HCT116 (cell line): ENCODE data around the gene ARSG. TPM values are rescaled to one million over a fixed set of nuclear protein-coding genes. Genes with fewer than 3 reads are reported as not detected.

Experiments used
- ATAC-seq: fragments of 200-7000 bp; cut with Tn5 transposase; 2 replicates; pipeline ENCODE4 v1.9.1; 2020; ENCODE audit warnings: mild to moderate bottlenecking, moderate library complexity
- BruUV-seq: library from RNA; stranded (reverse); fragments of 400-500 nt; replicated peaks from 2 replicates; lab custom pipeline; 2021; lab: Mats Ljungman, UMichigan
- CTCF ChIA-PET: fragments of 300-600 bp; sonication (Branson Sonifier 250); formaldehyde crosslinking; loops from one replicate; lab custom pipeline; 2021; ENCODE audit warnings: antibody characterized with exemption; lab: Charles Lee
- POLR2A ChIA-PET: fragments of 300-600, 350-600 bp; sonication (Branson Sonifier 250); formaldehyde crosslinking; loops from one replicate; lab custom pipeline; 2021; ENCODE audit warnings: antibody characterized with exemption; lab: Charles Lee
- RAD21 ChIA-PET, 2 experiments: fragments of 300-600 bp; sonication (Branson Sonifier 250); formaldehyde crosslinking; loops; one replicate each; lab custom pipeline; 2023; ENCODE audit warnings: low total read pairs in 2 of 2; ENCODE audit not compliant: uncharacterized antibody in 2 of 2, unreplicated experiment in 2 of 2, low non-redundant PET in 1 of 2; lab: Charles Lee
- DNase-seq: peaks from one replicate; pipeline ENCODE4 v3.0.0-alpha.2; 2010; ENCODE audit warnings: low read depth, low spot score
- H2AFZ ChIP-seq: fragments of 200-600 bp; shearing (Covaris generic), sonication (generic); 2 replicates; pipeline ENCODE4 v1.6.1; 2017; ENCODE audit warnings: low read depth, mixed run types, mixed read lengths, antibody characterized with exemption, low read length; ENCODE audit not compliant: poor library complexity, severe bottlenecking
- H3K27ac ChIP-seq: 2 replicates; pipeline ENCODE4 v1.5.1; 2012; ENCODE audit warnings: low read depth, low read length
- H3K27me3 ChIP-seq: fragments of 200-600 bp; sonication (generic); 2 replicates; pipeline ENCODE4 v1.6.1; 2016; ENCODE audit warnings: mixed run types, low read length, mixed read lengths; ENCODE audit not compliant: insufficient read depth
- H3K36me3 ChIP-seq, 2 experiments: fragments of 200-500 bp in 1 of 2; fragments of 200-600 bp in 1 of 2; sonication (Bioruptor generic) in 1 of 2; sonication (generic) in 1 of 2; 2 replicates each; pipeline versions ENCODE4 v1.5.1 to v1.6.1; 2014 to 2016; ENCODE audit warnings: low read length in 2 of 2, inconsistent platforms in 1 of 2, mixed read lengths in 1 of 2, mixed run types in 1 of 2; ENCODE audit not compliant: insufficient read depth in 2 of 2, control insufficient read depth in 1 of 2
- H3K4me1 ChIP-seq, 2 experiments: fragments of 200-600 bp in 1 of 2; sonication (generic) in 1 of 2; 2 replicates each; pipeline versions ENCODE4 v1.5.1 to v1.6.1; 2012 to 2017; ENCODE audit warnings: low read length in 2 of 2, inconsistent platforms in 1 of 2, mild to moderate bottlenecking in 1 of 2, mixed read lengths in 1 of 2, mixed run types in 1 of 2, moderate library complexity in 1 of 2; ENCODE audit not compliant: insufficient read depth in 2 of 2, control insufficient read depth in 1 of 2
- H3K4me2 ChIP-seq: fragments of 200-600 bp; sonication (generic); 2 replicates; pipeline ENCODE4 v1.6.1; 2017; ENCODE audit warnings: mixed run types, low read length, mixed read lengths
- H3K4me3 ChIP-seq, 2 experiments: fragments of 200-600 bp in 1 of 2; sonication (generic) in 1 of 2; replicated peaks in 1 of 2; 2 replicates each; pipeline ENCODE4 v1.5.1; 2011 to 2016; ENCODE audit warnings: low read length in 2 of 2, control low read depth in 1 of 2, low read depth in 1 of 2, mild to moderate bottlenecking in 1 of 2, mixed read lengths in 1 of 2, mixed run types in 1 of 2
- H3K79me2 ChIP-seq: fragments of 200-600 bp; sonication (generic); 2 replicates; pipeline ENCODE4 v1.6.1; 2017; ENCODE audit warnings: mild to moderate bottlenecking, mixed run types, low read length, moderate library complexity, mixed read lengths; ENCODE audit not compliant: insufficient read depth
- H3K9ac ChIP-seq: fragments of 200-600 bp; sonication (generic); 2 replicates; pipeline ENCODE4 v1.6.1; 2016; ENCODE audit warnings: low read length, mixed read lengths
- H3K9me2 ChIP-seq: fragments of 200-600 bp; sonication (generic), shearing (Covaris generic); 2 replicates; pipeline ENCODE4 v1.6.1; 2017; ENCODE audit warnings: mixed run types, mild to moderate bottlenecking, moderate library complexity; ENCODE audit not compliant: insufficient read depth
- H3K9me3 ChIP-seq, 2 experiments: fragments of 200-500 bp in 1 of 2; fragments of 200-600 bp in 1 of 2; sonication (Bioruptor generic) in 1 of 2; sonication (generic) in 1 of 2; 2 replicates each; pipeline ENCODE4 v1.6.1; 2014 to 2017; ENCODE audit warnings: low read length in 2 of 2, mixed read lengths in 2 of 2, inconsistent platforms in 1 of 2, low read depth in 1 of 2, mild to moderate bottlenecking in 1 of 2, mixed run types in 1 of 2, moderate library complexity in 1 of 2; ENCODE audit not compliant: control insufficient read depth in 1 of 2, insufficient read depth in 1 of 2
- H4K20me1 ChIP-seq: fragments of 200-600 bp; sonication (generic), shearing (Covaris generic); 2 replicates; pipeline ENCODE4 v1.6.1; 2017; ENCODE audit warnings: mixed run types, mild to moderate bottlenecking, moderate library complexity; ENCODE audit not compliant: insufficient read depth
- CTCF ChIP-seq, 3 experiments: fragments of 200-600 bp in 1 of 3; sonication (generic) in 1 of 3; IDR thresholded peaks in 2 of 3; conservative IDR thresholded peaks in 1 of 3; 2 replicates each; pipeline ENCODE4 v1.5.1; 2012 to 2017; ENCODE audit warnings: low read depth in 2 of 3, low read length in 2 of 3, antibody characterized with exemption in 1 of 3, borderline replicate concordance in 1 of 3, control low read depth in 1 of 3, mild to moderate bottlenecking in 1 of 3, mixed read lengths in 1 of 3, mixed run types in 1 of 3, moderate library complexity in 1 of 3; ENCODE audit not compliant: insufficient read depth in 1 of 3
- EZH2 ChIP-seq: fragments of 200-600 bp; sonication (generic); IDR thresholded peaks from 2 replicates; pipeline ENCODE4 v1.6.1; 2017; ENCODE audit warnings: antibody characterized with exemption, mixed run types
- EZH2phosphoT487 ChIP-seq: fragments of 200-600 bp; IDR thresholded peaks from 2 replicates; pipeline ENCODE4 v1.6.1; 2018; ENCODE audit warnings: antibody characterized with exemption, borderline replicate concordance
- JUND ChIP-seq: IDR thresholded peaks from 2 replicates; pipeline ENCODE4 v1.6.1; 2012
- POLR2A ChIP-seq: IDR thresholded peaks from 2 replicates; pipeline ENCODE4 v1.7.0; 2011; ENCODE audit warnings: borderline replicate concordance; ENCODE audit not compliant: insufficient read depth, insufficient read length; ENCODE audit errors: extremely low read depth
- POLR2AphosphoS5 ChIP-seq: IDR thresholded peaks from 2 replicates; pipeline ENCODE4 v1.6.1; 2011; ENCODE audit warnings: mild to moderate bottlenecking, low read depth, low read length, moderate library complexity
- RAD21 ChIP-seq: IDR thresholded peaks from 2 replicates; pipeline ENCODE4 v1.6.1; 2012; ENCODE audit warnings: low read depth, mild to moderate bottlenecking
- REST ChIP-seq: IDR thresholded peaks from 2 replicates; pipeline ENCODE4 v1.6.1; 2012; ENCODE audit warnings: low read depth
- SIN3A ChIP-seq: IDR thresholded peaks from 2 replicates; pipeline ENCODE4 v1.6.1; 2012; ENCODE audit warnings: low read depth
- SRF ChIP-seq: IDR thresholded peaks from 2 replicates; pipeline ENCODE4 v1.6.1; 2012; ENCODE audit warnings: low read depth
- YY1 ChIP-seq: IDR thresholded peaks from 2 replicates; pipeline ENCODE4 v1.6.1; 2011; ENCODE audit warnings: low read length, low read depth, moderate library complexity, mild to moderate bottlenecking; ENCODE audit not compliant: insufficient replicate concordance; ENCODE audit errors: extremely low read depth
- ZFX ChIP-seq: fragments of 450-650 bp; IDR thresholded peaks from 2 replicates; pipeline ENCODE4 v1.6.1; 2017
- intact Hi-C: fragments of 100-400 bp; cut with micrococcal nuclease; formaldehyde crosslinking; loops from 2 replicates; pipeline ENCODE4 v1.10.0; 2022
- total RNA-seq: library from RNA; stranded (reverse); gene quantifications from one replicate; pipeline ENCODE4 v1.2.1, GENCODE V29; 2021; ENCODE audit not compliant: unreplicated experiment
- TF ChIP-seq, protein P1 (sequence below): IDR thresholded peaks from 2 replicates; pipeline ENCODE4 v1.6.1; 2011; ENCODE audit warnings: mild to moderate bottlenecking, low read length, moderate library complexity; ENCODE audit not compliant: insufficient replicate concordance; ENCODE audit errors: extremely low read depth

The ARSG gene
- total RNA-seq, 1 experiment from 2014 or later, result 17.1 TPM

- H3K4me2 ChIP-seq, result no peak overlapping the region
- no TSS peak for BruUV-seq
- no peaks in the 10 kb centered on the region for H3K9me3 ChIP-seq
- no peak overlapping the region for H2AFZ ChIP-seq
- H3K4me1 ChIP-seq, result peaks cover 15 to 28% of the 10 kb centered on the region in 2 experiments
- RAD21 ChIA-PET, result interaction anchor here in 1 of 2 experiments (0.6 kb wide), 1 partner anchor 11 kb away, joined by 4 read pairs; no protein-coding TSS in a partner anchor
- H3K27ac ChIP-seq, result no peak overlapping the region
- no peaks in the 10 kb centered on the region for H3K9me2 ChIP-seq
- H4K20me1 ChIP-seq, result no peaks in the 10 kb centered on the region
- no peak overlapping the region for H3K4me3 ChIP-seq
- CTCF ChIA-PET, result no interaction called here
- no peak overlapping the region for H3K9ac ChIP-seq
- intact Hi-C loops, result no loop called here
- H3K79me2 ChIP-seq, result no peaks in the 10 kb centered on the region
- POLR2A ChIA-PET, result no interaction called here
- H3K27me3 ChIP-seq, result no peaks in the 10 kb centered on the region
- no peaks in the 10 kb centered on the region for H3K36me3 ChIP-seq
- TF ChIP-seq EZH2 (no peak), ZFX (no peak), SIN3A (no peak), JUND (no peak), SRF (no peak), YY1 (no peak), POLR2AphosphoS5 (no peak)
- no peak for ATAC-seq
- no peak for DNase-seq
Observed at GRCh38 chr17:68325961-68326360, 34.7 kb downstream of the ARSG start.

GRCh38 chr17:68326681-68327080 lies 35.4 kb downstream of the ARSG start:
- RAD21 ChIA-PET, result interaction anchor here in 1 of 2 experiments (2.2 kb wide), 1 partner anchor 72 kb away, joined by 7 read pairs; no protein-coding TSS in a partner anchor
- no peak for DNase-seq
- Histone ChIP-seq H3K36me3 (no peaks in the 10 kb centered on the region), H3K79me2 (no peaks in the 10 kb centered on the region), H4K20me1 (no peaks in the 10 kb centered on the region), H3K4me1 (peaks cover 15 to 28% of the 10 kb centered on the region in 2 experiments), H3K4me3 (no peak overlapping the region), H3K27me3 (no peaks in the 10 kb centered on the region), H3K9ac (no peak overlapping the region), H2AFZ (no peak overlapping the region), H3K9me2 (no peaks in the 10 kb centered on the region), H3K27ac (no peak overlapping the region), H3K4me2 (peak overlapping the region; percentile 26), H3K9me3 (no peaks in the 10 kb centered on the region)
- no TSS peak for BruUV-seq
- ATAC-seq, result 0 out of 2 replicates have a peak, but pooled peaks have one; percentile 25
- POLR2A ChIA-PET, result no interaction called here
- CTCF ChIA-PET, result no interaction called here
- intact Hi-C loops, result no loop called here
- TF ChIP-seq, protein P1, sequence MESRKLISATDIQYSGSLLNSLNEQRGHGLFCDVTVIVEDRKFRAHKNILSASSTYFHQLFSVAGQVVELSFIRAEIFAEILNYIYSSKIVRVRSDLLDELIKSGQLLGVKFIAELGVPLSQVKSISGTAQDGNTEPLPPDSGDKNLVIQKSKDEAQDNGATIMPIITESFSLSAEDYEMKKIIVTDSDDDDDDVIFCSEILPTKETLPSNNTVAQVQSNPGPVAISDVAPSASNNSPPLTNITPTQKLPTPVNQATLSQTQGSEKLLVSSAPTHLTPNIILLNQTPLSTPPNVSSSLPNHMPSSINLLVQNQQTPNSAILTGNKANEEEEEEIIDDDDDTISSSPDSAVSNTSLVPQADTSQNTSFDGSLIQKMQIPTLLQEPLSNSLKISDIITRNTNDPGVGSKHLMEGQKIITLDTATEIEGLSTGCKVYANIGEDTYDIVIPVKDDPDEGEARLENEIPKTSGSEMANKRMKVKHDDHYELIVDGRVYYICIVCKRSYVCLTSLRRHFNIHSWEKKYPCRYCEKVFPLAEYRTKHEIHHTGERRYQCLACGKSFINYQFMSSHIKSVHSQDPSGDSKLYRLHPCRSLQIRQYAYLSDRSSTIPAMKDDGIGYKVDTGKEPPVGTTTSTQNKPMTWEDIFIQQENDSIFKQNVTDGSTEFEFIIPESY, result no peak
- TF ChIP-seq EZH2phosphoT487, result no peak
- TF ChIP-seq POLR2A, result no peak
- no peak for TF ChIP-seq CTCF (IDR thresholded peaks at IDR 0.05 in 2 of 3, conservative IDR thresholded peaks at IDR 0.05 in 1 of 3; ENCODE audit: borderline replicate concordance in 1 of 3, insufficient read depth in 1 of 3, low read depth in 2 of 3, low read length in 2 of 3)
- TF ChIP-seq RAD21, result no peak
- no peak for TF ChIP-seq SRF
- no peak for TF ChIP-seq ZFX
- TF ChIP-seq REST, result no peak
